Measurements from ENCODE around the gene TSPOAP1.

TSPOAP1 gene

GRCh38 chr17:58315750-58316149, 12.8 kb downstream of the TSPOAP1 start:
- TF ChIP-seq CTCF (IDR thresholded peaks at IDR 0.05; ENCODE audit: low read depth, low read length), result no peak
- H3K4me3 ChIP-seq (ENCODE audit: low read depth, low read length), result no peak overlapping the region

GRCh38 chr17:58315281-58315711, 13.3 kb downstream of the TSPOAP1 start:
- no peak overlapping the region for H3K4me3 ChIP-seq (ENCODE audit: low read depth, low read length)
- no peak for TF ChIP-seq CTCF (IDR thresholded peaks at IDR 0.05; ENCODE audit: low read depth, low read length)

- TF ChIP-seq CTCF (IDR thresholded peaks at IDR 0.05; ENCODE audit: low read depth, low read length), result no peak
- H3K4me3 ChIP-seq (ENCODE audit: low read depth, low read length), result no peak overlapping the region
Observed at GRCh38 chr17:58314706-58315015, 13.9 kb downstream of the TSPOAP1 start.

GRCh38 chr17:58313815-58314705, 14.5 kb downstream of the TSPOAP1 start:
- TF ChIP-seq CTCF (IDR thresholded peaks at IDR 0.05; ENCODE audit: low read depth, low read length), result no peak
- H3K4me3 ChIP-seq (ENCODE audit: low read depth, low read length), result no peak overlapping the region

DNA sequence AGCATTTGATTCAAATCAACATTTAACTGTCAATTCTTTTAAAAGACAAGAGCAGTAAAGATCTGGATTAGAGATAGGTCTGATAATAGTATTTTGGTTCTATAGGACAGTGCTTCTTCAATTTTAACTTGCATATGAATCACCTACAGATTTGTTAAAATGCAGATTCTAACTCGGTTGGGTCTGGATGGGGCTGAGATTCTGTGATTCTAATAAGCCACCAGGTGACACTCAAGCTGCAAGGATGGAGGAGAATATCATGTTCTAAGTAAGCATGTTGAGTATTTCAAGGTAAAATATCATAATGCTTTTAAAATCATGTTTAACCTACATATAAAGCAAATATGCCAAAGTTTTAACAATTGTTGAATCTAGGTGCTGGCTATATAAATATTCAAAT, 15.8 kb downstream of the TSPOAP1 start:
- no peak overlapping the region for H3K4me3 ChIP-seq (ENCODE audit: low read depth, low read length)
- no peak for TF ChIP-seq CTCF (IDR thresholded peaks at IDR 0.05; ENCODE audit: low read depth, low read length)

DNA sequence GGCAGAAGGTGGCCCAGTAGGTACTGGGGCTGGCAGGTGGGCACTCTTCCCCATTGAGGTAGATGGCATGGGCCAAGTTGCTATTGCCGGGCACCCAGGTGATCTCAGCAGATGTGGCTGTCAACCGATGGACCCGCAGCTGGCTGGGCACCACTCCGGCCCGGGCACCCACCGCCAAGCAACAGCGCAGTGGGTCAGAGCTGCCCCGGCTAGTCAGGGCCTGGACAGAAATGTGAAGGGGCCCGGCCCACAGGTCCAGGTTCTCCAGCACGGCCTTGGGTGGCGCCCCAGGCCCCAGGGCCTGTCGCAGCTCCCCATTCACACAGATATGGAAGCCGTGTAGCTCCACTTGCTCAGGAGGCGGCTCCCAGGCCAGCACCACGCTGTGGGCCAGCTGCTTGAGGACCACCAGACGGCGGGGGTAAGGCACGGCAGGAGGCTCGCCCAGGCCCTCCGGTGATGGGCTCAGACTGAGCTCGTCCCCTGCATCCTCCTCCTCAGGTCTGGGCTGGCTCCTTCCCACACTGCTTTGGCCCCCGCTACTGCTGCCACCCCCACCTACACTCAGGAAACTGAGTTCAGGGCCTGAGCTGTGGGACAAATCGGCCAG, 16.5 kb downstream of the TSPOAP1 start:
- no peak overlapping the region for H3K4me3 ChIP-seq (ENCODE audit: low read depth, low read length)
- no peak for TF ChIP-seq CTCF (IDR thresholded peaks at IDR 0.05; ENCODE audit: low read depth, low read length)

DNA sequence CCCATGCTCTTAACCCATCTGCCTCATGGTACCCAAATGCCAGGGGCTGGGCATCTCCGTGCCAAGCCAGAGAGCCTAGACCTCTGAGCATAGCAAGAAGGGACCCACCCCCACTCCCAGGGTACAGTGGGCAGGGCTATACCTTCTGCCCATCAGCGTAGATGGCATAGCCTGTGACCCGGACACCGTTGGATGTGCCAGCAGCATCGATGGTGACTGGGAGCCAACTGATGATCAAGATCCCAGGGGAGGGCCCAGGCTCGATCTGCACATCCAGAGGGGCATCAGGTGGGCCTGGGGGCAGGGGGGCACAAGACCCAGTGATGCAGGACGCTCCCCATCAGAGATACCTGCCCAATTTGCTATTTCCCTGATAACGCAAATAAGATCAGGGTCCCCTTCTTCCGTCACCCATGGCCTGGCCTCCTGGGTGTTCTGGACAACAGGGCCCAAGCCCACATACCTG, 17.1 kb downstream of the TSPOAP1 start:
- H3K4me3 ChIP-seq (ENCODE audit: low read depth, low read length), result no peak overlapping the region
- TF ChIP-seq CTCF (IDR thresholded peaks at IDR 0.05; ENCODE audit: low read depth, low read length), result no peak

Data from WI38 (cell line).